ENCODE data around the gene CYTH2. TPM values are rescaled to one million over a fixed set of nuclear protein-coding genes. Genes with fewer than 3 reads are reported as not detected.

CYTH2 gene
- total RNA-seq, 1 experiment from 2014 or later: 103 TPM

DNA sequence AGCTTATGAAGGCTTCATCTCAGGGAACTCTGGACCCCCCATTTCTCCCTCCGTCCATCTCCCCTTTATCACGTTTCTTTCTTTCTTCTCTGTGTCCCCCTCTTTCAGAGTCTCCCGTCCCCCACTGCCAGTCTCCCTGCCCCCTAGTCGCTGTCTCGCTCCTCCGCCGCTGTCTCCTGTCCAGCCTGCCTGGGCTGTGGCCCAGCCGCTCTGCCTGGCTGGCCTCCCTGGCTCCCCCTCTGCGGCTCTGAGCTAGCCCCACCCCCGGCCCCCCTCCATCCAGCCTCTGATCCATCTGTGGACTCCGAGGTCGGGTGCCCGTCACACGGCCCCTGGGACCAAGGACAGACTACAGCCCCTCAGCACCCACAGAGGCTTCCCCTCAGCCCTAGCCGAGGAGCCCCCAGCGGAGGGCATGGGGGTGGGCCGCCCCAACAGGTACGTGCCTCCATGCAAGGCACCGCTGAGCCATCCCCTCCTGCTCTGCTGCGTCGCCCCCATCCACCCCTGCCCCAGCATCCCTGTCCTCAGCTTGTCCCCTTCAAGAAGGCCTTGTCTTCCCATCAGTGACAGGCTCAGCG is 14.9 kb upstream of the CYTH2 start:
- Histone ChIP-seq H3K4ac (ENCODE audit: low read depth, low read length) (no peak overlapping the region), H3K79me2 (ENCODE audit: insufficient read depth, low read length) (no peaks in the 10 kb centered on the region), H4K91ac (ENCODE audit: insufficient read length, low read depth, low read length) (no peak overlapping the region), H3K9me3 (ENCODE audit: control insufficient read depth, low read depth, low read length) (no peaks in the 10 kb centered on the region), H3K23ac (ENCODE audit: insufficient read length, low read depth, low read length) (no peak overlapping the region), H2BK12ac (ENCODE audit: insufficient read length, low read depth, low read length) (no peak overlapping the region), H3T11ph (ENCODE audit: low read length) (no peak overlapping the region), H4K8ac (replicated peaks; ENCODE audit: insufficient read length, low read depth, low read length) (no peak overlapping the region), H3K4me2 (ENCODE audit: insufficient read depth, insufficient read length, low read length) (no peak overlapping the region), H3K27me3 (ENCODE audit: insufficient read depth, low read length) (no peaks in the 10 kb centered on the region), H2AFZ (ENCODE audit: low read length) (no peak overlapping the region), H2BK120ac (ENCODE audit: low read depth, low read length, poor library complexity, severe bottlenecking) (no peak overlapping the region), H3K18ac (ENCODE audit: insufficient read length, low read depth, low read length) (no peak overlapping the region), H2BK15ac (ENCODE audit: low read depth, low read length) (no peak overlapping the region), H2BK20ac (ENCODE audit: low read depth, low read length, poor library complexity, severe bottlenecking) (no peak overlapping the region), H2AK5ac (ENCODE audit: insufficient read length, low read length) (no peak overlapping the region), H3K9ac (ENCODE audit: extremely low read depth, insufficient read length, low read length) (no peak overlapping the region), H3K79me1 (ENCODE audit: insufficient read depth, low read depth, low read length, poor library complexity, severe bottlenecking) (no peaks in the 10 kb centered on the region), H3K14ac (ENCODE audit: insufficient read depth, low read length) (no peak overlapping the region), H2BK5ac (ENCODE audit: insufficient read length, low read length) (no peak overlapping the region), H4K5ac (ENCODE audit: insufficient read length, low read depth, low read length) (no peak overlapping the region), H3K4me1 (ENCODE audit: insufficient read depth, low read length) (no peaks in the 10 kb centered on the region), H3K56ac (ENCODE audit: insufficient read length, low read depth, low read length) (no peak overlapping the region), H4K20me1 (ENCODE audit: control insufficient read depth, insufficient read depth, insufficient read length) (no peaks in the 10 kb centered on the region), H3K23me2 (ENCODE audit: insufficient read length, low read depth, low read length, poor library complexity, severe bottlenecking) (no peaks in the 10 kb centered on the region), H3K27ac (ENCODE audit: insufficient read length, low read depth, low read length) (no peak overlapping the region)
- Mint-ChIP-seq H3K27me3 (ENCODE audit: low read depth) (no peaks in the 10 kb centered on the region), H3K4me1 (peaks cover 6 to 7% of the 10 kb centered on the region in 2 experiments; a peak in 3 of 4 replicates), H3K36me3 (ENCODE audit: insufficient read depth in 1 of 3, low read depth in 3 of 3) (peaks cover 27 to 82% (median 58%) of the 10 kb centered on the region in 3 experiments), H3K27ac (no peak overlapping the region), H3K9me3 (no peaks in the 10 kb centered on the region), H3K4me3 (no peak overlapping the region)
- no CpG with 5 or more reads among the region's 22 CpGs for WGBS (ENCODE audit: extremely low coverage, insufficient read length, low lambda C conversion rate)
- TF ChIP-seq, protein P1, sequence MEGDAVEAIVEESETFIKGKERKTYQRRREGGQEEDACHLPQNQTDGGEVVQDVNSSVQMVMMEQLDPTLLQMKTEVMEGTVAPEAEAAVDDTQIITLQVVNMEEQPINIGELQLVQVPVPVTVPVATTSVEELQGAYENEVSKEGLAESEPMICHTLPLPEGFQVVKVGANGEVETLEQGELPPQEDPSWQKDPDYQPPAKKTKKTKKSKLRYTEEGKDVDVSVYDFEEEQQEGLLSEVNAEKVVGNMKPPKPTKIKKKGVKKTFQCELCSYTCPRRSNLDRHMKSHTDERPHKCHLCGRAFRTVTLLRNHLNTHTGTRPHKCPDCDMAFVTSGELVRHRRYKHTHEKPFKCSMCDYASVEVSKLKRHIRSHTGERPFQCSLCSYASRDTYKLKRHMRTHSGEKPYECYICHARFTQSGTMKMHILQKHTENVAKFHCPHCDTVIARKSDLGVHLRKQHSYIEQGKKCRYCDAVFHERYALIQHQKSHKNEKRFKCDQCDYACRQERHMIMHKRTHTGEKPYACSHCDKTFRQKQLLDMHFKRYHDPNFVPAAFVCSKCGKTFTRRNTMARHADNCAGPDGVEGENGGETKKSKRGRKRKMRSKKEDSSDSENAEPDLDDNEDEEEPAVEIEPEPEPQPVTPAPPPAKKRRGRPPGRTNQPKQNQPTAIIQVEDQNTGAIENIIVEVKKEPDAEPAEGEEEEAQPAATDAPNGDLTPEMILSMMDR (conservative IDR thresholded peaks at IDR 0.05): no peak
- DNase-seq: no peak
